Testis (tissue), 3 donors: Measurements from ENCODE around the gene SAE1. TPM values are rescaled to one million over a fixed set of nuclear protein-coding genes. Genes with fewer than 3 reads are reported as not detected.
A peak's percentile ranks its signal among the peaks of the same experiment; 100 is the strongest.

Source experiments
- DNase-seq: peaks from one replicate; pipeline ENCODE4 v3.0.0-alpha.2; 2019
- H3K27ac ChIP-seq, 2 donors: fragments of 200-600 bp; sonication (generic); one replicate each; pipeline ENCODE4 v1.5.1; 2019
- H3K27me3 ChIP-seq: fragments of 200-600 bp; sonication (generic); one replicate; pipeline ENCODE4 v1.5.1; 2019
- H3K36me3 ChIP-seq: fragments of 200-600 bp; sonication (generic); one replicate; pipeline ENCODE4 v1.5.1; 2017; ENCODE audit warnings: low read depth; ENCODE audit errors: missing control alignments
- H3K4me1 ChIP-seq: fragments of 200-600 bp; sonication (generic); one replicate; pipeline ENCODE4 v1.5.1; 2019
- H3K4me3 ChIP-seq, 2 donors: fragments of 200-600 bp; sonication (generic); one replicate each; pipeline ENCODE4 v1.5.1; 2017 to 2019
- H3K9me3 ChIP-seq: fragments of 200-600 bp; sonication (generic); one replicate; pipeline ENCODE4 v1.5.1; 2017
- POLR2A ChIP-seq: fragments of 450-650 bp; IDR thresholded peaks from one replicate; pipeline ENCODE4 v1.6.1; 2017; ENCODE audit warnings: antibody characterized with exemption, mild to moderate bottlenecking, moderate library complexity
- WGBS, 2 donors: methylation state at CpG; one replicate each; pipeline ENCODE4 v1.1.5; 2018; 5-methylcytosine and 5-hydroxymethylcytosine counted together
- intact Hi-C: fragments of 100-400 bp; cut with DNase I; formaldehyde crosslinking; loops from one replicate; pipeline ENCODE4 v1.15.1; 2023; ENCODE audit warnings: low total_unique reads
- polyA plus RNA-seq: library from polyadenylated mRNA; stranded (reverse); fragments of 350-450 nt; fragmentation: Illumina TruSeq; extraction: RNeasy Lipid Tissue Mini Kit (QIAGEN cat#74804); gene quantifications from one replicate; pipeline ENCODE4 v1.2.3, GENCODE V29; 2014; ENCODE audit warnings: low read depth, low replicate concordance; ENCODE audit not compliant: insufficient read depth
- total RNA-seq, 2 donors: library from RNA; depleted of rRNA; stranded (reverse); fragments of >200 nt; gene quantifications; one replicate each; pipeline ENCODE4 v1.2.3, GENCODE V29; 2016
- TF ChIP-seq, protein P1 (sequence below), 3 experiments: fragments of 450-650 bp in 2 of 3; fragments of 200-600 bp in 1 of 3; sonication (generic) in 1 of 3; IDR thresholded peaks; one replicate each; pipeline ENCODE4 v1.5.1; 2016 to 2019; ENCODE audit warnings: antibody characterized with exemption in 3 of 3, mild to moderate bottlenecking in 2 of 3, moderate library complexity in 1 of 3

Gene SAE1
- total and polyA plus RNA-seq, 3 donors from 2014 or later: 105 to 185 (median 124) TPM

DNA sequence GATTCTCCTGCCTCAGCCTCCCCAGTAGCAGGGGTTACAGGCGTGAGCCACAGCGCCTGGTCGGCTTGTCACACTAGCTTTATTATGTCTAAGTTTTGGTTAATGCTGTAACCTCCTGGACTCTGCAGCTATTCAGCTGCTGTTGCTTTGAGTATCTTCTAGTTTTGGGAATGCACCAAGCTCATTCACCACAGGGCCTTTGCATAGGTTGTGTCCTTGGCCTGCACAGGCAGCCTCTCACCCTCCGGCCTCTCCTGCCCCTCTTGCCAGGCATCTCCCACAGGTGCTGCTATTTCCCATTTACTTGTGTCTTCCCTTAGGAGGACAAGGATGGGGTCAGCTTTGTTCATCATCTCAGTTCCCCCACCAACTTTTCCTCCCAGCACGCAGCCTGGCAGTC, 123.3 kb downstream of the SAE1 start:
- Histone ChIP-seq H3K36me3 (no peaks in the 10 kb centered on the region), H3K4me1 (peaks cover 16% of the 10 kb centered on the region), H3K27ac (no peak overlapping the region), H3K9me3 (no peaks in the 10 kb centered on the region), H3K27me3 (no peaks in the 10 kb centered on the region), H3K4me3 (no peak overlapping the region)
- intact Hi-C loops: no loop called here
- TF ChIP-seq POLR2A: no peak
- TF ChIP-seq, protein P1, sequence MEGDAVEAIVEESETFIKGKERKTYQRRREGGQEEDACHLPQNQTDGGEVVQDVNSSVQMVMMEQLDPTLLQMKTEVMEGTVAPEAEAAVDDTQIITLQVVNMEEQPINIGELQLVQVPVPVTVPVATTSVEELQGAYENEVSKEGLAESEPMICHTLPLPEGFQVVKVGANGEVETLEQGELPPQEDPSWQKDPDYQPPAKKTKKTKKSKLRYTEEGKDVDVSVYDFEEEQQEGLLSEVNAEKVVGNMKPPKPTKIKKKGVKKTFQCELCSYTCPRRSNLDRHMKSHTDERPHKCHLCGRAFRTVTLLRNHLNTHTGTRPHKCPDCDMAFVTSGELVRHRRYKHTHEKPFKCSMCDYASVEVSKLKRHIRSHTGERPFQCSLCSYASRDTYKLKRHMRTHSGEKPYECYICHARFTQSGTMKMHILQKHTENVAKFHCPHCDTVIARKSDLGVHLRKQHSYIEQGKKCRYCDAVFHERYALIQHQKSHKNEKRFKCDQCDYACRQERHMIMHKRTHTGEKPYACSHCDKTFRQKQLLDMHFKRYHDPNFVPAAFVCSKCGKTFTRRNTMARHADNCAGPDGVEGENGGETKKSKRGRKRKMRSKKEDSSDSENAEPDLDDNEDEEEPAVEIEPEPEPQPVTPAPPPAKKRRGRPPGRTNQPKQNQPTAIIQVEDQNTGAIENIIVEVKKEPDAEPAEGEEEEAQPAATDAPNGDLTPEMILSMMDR (IDR thresholded peaks at IDR 0.05): no peak
- WGBS, 2 donors: 85 to 90% methylated on average over 5 of the region's 5 CpGs
- DNase-seq: no peak

DNA sequence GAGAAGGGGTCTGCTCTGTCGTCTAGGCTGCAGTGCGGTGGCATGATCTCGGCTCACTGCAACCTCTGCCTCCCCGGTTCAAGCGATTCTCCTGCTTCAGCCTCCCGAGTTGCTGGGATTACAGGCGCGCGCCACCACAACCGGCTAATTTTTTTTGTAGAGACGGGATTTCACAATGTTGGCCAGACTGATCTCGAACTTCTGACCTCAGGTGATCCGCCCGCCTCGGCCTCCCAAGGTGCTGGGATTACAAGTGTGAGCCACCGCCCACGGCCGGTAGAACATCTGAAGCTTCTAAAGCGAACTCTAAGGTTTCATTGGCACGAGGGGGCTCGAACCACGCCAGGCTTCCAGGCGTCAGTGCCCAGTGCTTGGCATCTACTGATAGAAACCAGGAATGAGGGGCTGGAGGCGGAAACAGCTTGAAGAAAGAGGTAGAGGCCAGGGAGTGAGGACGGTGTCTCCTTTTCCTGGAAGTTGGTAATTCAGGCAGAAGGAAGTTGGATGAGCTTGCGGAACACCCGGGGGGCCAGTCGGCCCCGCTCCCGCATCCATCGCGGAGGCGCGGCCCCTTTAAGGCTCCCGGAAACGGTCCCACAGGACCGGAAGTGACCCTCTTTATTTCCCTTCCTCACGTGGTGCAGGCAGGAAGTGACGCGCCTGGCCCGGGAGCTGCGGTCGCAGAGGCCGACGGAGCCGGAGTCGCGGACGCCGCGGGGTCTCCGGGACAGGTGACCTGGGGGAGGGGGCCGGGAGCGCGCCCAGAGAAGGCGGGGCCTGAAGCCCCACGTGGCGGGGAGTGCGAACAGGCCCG, 125.5 kb downstream of the SAE1 start, which contains the start of gene CCDC9:
CCDC9 (plus strand) TSS at position 647 of the 814 bp plus-strand sequence. CDS start 1,876 bp downstream, outside the sequence.
- peak; percentile 97 for DNase-seq
- Histone ChIP-seq H3K36me3 (no peaks in the 10 kb centered on the region), H3K27ac (peak within 1 kb of the TSS; percentile 87 to 97), H3K27me3 (no peaks in the 10 kb centered on the region), H3K4me1 (peaks cover 17% of the 10 kb centered on the region), H3K9me3 (no peaks in the 10 kb centered on the region), H3K4me3 (peak within 1 kb of the TSS; percentile 53 to 70)
- 12% methylated on average over 46 to 54 of the region's 60 CpGs for WGBS, 2 donors
- TF ChIP-seq, protein P1 (IDR thresholded peaks at IDR 0.05): peak in 1 of 3 experiments; percentile 22
- TF ChIP-seq POLR2A: peak; percentile 79
- intact Hi-C loops: no loop called here

DNA sequence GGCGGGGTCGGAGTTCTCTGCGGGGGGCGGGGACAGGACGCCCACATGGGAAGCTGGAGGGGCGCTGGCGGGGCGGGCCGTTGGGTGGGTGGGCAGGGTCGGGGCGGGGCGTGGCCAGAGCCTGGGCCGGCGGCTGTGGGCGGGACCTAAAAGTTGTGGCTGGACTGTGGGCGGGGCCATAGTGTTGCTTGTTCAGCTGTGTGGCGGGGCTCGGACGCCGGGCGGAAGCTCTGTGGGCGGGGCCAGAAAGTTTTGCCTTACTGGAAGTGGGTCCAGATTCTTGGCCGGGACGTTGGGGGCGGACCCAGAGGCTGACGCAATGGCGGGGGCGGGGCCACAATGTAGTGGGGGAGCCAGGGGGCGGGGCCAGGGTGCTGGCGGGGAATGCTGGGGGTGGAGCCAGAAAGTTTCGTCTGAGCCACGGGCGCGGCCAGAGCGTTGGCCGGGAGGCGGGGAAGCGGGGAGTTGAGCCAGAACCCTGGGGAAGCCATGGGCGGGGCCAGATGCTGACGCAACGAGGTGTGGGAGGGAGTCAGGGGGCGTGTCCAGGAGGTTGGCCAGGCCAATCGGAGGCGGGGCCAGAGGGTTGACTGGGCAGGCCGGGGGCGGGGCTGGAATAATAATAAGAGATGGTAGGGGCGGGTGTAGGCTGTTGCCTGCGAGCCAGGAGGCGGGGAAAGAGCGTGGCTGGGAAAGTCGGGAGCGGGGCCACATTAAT, 126.2 kb downstream of the SAE1 start:
- 1% methylated on average over 24 to 40 of the region's 52 CpGs for WGBS, 2 donors
- intact Hi-C loops: no loop called here
- no peaks in the 10 kb centered on the region for H3K9me3 ChIP-seq
- peak overlapping the region; percentile 53 to 70 for H3K4me3 ChIP-seq
- H3K27ac ChIP-seq: peak overlapping the region; percentile 87 to 97
- TF ChIP-seq, protein P1 (IDR thresholded peaks at IDR 0.05): no peak
- no peak for TF ChIP-seq POLR2A
- DNase-seq: peak; percentile 100
- no peaks in the 10 kb centered on the region for H3K36me3 ChIP-seq
- H3K4me1 ChIP-seq: peaks cover 17% of the 10 kb centered on the region
- no peaks in the 10 kb centered on the region for H3K27me3 ChIP-seq

DNA sequence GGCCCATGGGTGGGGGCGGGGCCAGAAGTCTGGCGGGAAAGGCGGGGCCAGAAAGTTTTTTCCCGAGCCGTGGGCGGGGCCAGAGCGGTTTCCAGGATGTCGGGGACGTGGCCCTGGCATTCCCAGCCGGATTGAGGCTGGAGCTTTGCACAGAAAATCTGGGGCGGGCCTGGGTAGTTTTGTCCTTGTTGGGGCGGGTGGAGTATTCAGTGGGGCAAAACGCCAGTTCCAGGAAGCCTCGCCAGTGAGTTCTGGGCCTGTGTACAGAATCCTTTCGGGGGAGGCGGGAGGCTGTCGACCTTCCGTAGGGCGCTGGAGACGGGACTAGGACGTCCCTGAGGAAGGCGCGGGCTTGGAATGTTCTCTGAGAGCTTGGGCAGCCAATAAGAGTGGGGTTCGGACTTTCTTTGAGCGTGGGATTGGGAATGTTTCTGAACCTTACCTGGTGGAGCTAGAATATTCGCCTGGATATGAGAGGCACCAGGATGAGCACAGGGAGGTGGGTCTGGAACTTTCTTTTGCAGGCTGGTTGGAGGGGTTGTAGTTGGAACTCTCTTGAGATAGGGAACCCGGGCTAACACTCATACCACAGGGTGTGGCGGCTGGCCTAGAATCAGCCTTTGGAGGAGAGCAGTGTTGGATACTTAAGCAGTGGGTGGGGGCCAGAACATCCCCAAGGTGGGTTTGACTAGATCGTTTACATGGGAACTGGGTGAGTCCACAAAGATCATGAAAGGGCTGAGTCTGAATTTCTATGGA, 127.0 kb downstream of the SAE1 start:
- WGBS, 2 donors: 1 to 4% methylated on average over 20 to 29 of the region's 29 CpGs
- TF ChIP-seq POLR2A: peak; percentile 30
- TF ChIP-seq, protein P1 (IDR thresholded peaks at IDR 0.05): no peak
- intact Hi-C loops: no loop called here

More for the DNA sequence above, 127.0 kb downstream of the SAE1 start:
- H3K27me3 ChIP-seq: no peaks in the 10 kb centered on the region
- peak overlapping the region; percentile 53 to 70 for H3K4me3 ChIP-seq
- DNase-seq: no peak
- H3K4me1 ChIP-seq: peaks cover 17% of the 10 kb centered on the region
- H3K36me3 ChIP-seq: no peaks in the 10 kb centered on the region
- H3K27ac ChIP-seq: peak overlapping the region; percentile 87 to 97
- no peaks in the 10 kb centered on the region for H3K9me3 ChIP-seq
